MCF 10A (cell line): ENCODE data around the gene ACOXL. TPM values are rescaled to one million over a fixed set of nuclear protein-coding genes. Genes with fewer than 3 reads are reported as not detected.

Source experiments
- BruUV-seq: library from RNA; stranded (reverse); fragments of 400-500 nt; replicated peaks from 2 replicates; lab custom pipeline; 2021; lab: Mats Ljungman, UMichigan
- CTCF ChIA-PET: fragments of 300-600 bp; sonication (Branson Sonifier 250); formaldehyde crosslinking; extraction: SDS; loops from one replicate; lab custom pipeline; 2021; ENCODE audit warnings: antibody characterized with exemption, inconsistent platforms; lab: Yijun Ruan, JAX
- POLR2A ChIA-PET: fragments of 300-600, 350-650 bp; sonication (Branson Sonifier 250); formaldehyde crosslinking; extraction: SDS; loops from one replicate; lab custom pipeline; 2020; ENCODE audit warnings: antibody characterized with exemption, inconsistent platforms; lab: Yijun Ruan, JAX
- DNase-seq: peaks from one replicate; pipeline ENCODE4 v3.0.0-alpha.2; 2018; ENCODE audit not compliant: unreplicated experiment
- H3K27ac Mint-ChIP-seq: one replicate; pipeline ENCODE4 v1.8.0; 2022; ENCODE audit warnings: mild to moderate bottlenecking, low read depth, mixed read lengths; ENCODE audit not compliant: unreplicated experiment
- H3K27me3 Mint-ChIP-seq: one replicate; pipeline ENCODE4 v1.8.0; 2022; ENCODE audit warnings: mixed read lengths; ENCODE audit not compliant: insufficient read depth, unreplicated experiment
- H3K36me3 Mint-ChIP-seq: one replicate; pipeline ENCODE4 v1.8.0; 2022; ENCODE audit warnings: mild to moderate bottlenecking, moderate library complexity, mixed read lengths; ENCODE audit not compliant: insufficient read depth, unreplicated experiment
- H3K4me1 Mint-ChIP-seq: one replicate; pipeline ENCODE4 v1.8.0; 2022; ENCODE audit warnings: mixed read lengths; ENCODE audit not compliant: insufficient read depth, unreplicated experiment
- H3K4me3 Mint-ChIP-seq: one replicate; pipeline ENCODE4 v1.8.0; 2022; ENCODE audit warnings: mild to moderate bottlenecking, moderate library complexity, mixed read lengths; ENCODE audit not compliant: unreplicated experiment
- H3K9me3 Mint-ChIP-seq: one replicate; pipeline ENCODE4 v1.8.0; 2022; ENCODE audit warnings: mixed read lengths; ENCODE audit not compliant: unreplicated experiment
- intact Hi-C: fragments of 100-400 bp; cut with micrococcal nuclease; formaldehyde crosslinking; loops from 2 replicates; pipeline ENCODE4 v1.14.1; 2022
- total RNA-seq: library from RNA; stranded (reverse); gene quantifications from 2 replicates; pipeline ENCODE4 v1.2.3, GENCODE V29; 2022
- TF ChIP-seq, protein P1 (sequence below): fragments of 200-600 bp; IDR thresholded peaks from one replicate; pipeline ENCODE4 v1.8.0; 2022; ENCODE audit warnings: antibody characterized with exemption, mild to moderate bottlenecking; ENCODE audit not compliant: unreplicated experiment

Gene ACOXL
- total RNA-seq, 1 experiment from 2014 or later = not detected

DNA sequence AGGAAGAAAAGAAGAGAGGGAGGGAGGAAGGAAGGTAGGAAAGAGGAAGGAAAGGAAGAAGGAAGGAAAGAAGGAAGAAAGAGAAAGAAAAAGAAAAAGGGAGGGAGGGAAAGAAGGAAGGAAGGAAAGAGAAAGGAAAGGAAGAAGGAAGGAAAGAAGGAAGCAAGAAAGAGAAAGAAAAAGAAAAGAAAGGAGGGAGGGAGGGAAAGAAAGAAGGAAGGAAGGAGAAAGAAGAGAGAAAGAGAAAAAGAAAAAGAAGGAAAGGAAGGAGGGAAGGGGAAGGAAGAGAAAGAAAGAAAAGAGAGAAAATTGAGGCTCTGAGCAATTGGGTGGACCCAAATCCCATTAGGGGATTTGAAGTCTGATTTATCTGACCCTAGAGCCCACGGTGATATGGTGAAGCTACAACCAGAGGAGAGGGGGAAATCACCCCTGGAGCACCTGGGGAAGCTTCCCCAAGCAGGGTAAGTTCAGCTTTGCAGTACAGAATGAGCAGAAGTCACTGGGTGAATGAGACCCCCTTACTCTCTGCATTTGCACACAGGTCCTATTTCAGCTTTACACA is 210.8 kb downstream of the ACOXL start:
- TF ChIP-seq, protein P1, sequence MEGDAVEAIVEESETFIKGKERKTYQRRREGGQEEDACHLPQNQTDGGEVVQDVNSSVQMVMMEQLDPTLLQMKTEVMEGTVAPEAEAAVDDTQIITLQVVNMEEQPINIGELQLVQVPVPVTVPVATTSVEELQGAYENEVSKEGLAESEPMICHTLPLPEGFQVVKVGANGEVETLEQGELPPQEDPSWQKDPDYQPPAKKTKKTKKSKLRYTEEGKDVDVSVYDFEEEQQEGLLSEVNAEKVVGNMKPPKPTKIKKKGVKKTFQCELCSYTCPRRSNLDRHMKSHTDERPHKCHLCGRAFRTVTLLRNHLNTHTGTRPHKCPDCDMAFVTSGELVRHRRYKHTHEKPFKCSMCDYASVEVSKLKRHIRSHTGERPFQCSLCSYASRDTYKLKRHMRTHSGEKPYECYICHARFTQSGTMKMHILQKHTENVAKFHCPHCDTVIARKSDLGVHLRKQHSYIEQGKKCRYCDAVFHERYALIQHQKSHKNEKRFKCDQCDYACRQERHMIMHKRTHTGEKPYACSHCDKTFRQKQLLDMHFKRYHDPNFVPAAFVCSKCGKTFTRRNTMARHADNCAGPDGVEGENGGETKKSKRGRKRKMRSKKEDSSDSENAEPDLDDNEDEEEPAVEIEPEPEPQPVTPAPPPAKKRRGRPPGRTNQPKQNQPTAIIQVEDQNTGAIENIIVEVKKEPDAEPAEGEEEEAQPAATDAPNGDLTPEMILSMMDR = no peak
- intact Hi-C loops = no loop called here
- Mint-ChIP-seq H3K4me3 (no peak overlapping the region), H3K4me1 (peaks cover 4% of the 10 kb centered on the region), H3K27ac (no peak overlapping the region), H3K36me3 (no peaks in the 10 kb centered on the region), H3K9me3 (no peaks in the 10 kb centered on the region), H3K27me3 (peaks cover 23% of the 10 kb centered on the region)
- ChIA-PET POLR2A (interaction anchor here (1.0 kb wide), 1 partner anchor 12 kb away, joined by 3 read pairs; no protein-coding TSS in a partner anchor), CTCF (interaction anchor here (0.6 kb wide), 2 partner anchors 44 to 78 kb away, joined by 3 to 5 read pairs; no protein-coding TSS in a partner anchor)
- BruUV-seq = no TSS peak
- no peak for DNase-seq

DNA sequence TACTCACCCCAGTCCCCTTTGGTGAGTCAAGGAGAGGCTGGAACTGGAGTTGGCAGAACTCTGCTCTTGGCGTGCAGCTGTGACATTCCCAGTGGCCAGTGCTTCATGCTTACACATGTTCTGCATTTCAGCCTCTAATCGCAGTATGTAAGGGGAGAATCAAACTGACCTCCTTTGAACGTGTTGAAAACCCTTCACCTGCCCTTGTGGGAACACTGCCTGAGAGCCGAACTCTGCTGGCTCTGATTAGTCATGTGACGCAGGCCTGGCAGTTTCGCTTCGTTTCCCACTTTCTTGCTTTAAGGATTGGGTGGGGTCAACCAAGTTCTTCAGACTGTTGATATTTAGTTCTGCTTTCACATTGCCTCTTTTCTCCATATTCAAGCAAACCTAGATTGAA is 214.5 kb downstream of the ACOXL start:
- H3K27me3 Mint-ChIP-seq = peaks cover 37% of the 10 kb centered on the region
- TF ChIP-seq, protein P1 = no peak
- H3K27ac Mint-ChIP-seq = no peak overlapping the region
- no peak overlapping the region for H3K4me3 Mint-ChIP-seq
- peaks cover 4% of the 10 kb centered on the region for H3K4me1 Mint-ChIP-seq
- no TSS peak for BruUV-seq
- intact Hi-C loops = no loop called here
- DNase-seq = no peak
- CTCF ChIA-PET = no interaction called here
- H3K9me3 Mint-ChIP-seq = no peaks in the 10 kb centered on the region
- no peaks in the 10 kb centered on the region for H3K36me3 Mint-ChIP-seq
- POLR2A ChIA-PET = no interaction called here

DNA sequence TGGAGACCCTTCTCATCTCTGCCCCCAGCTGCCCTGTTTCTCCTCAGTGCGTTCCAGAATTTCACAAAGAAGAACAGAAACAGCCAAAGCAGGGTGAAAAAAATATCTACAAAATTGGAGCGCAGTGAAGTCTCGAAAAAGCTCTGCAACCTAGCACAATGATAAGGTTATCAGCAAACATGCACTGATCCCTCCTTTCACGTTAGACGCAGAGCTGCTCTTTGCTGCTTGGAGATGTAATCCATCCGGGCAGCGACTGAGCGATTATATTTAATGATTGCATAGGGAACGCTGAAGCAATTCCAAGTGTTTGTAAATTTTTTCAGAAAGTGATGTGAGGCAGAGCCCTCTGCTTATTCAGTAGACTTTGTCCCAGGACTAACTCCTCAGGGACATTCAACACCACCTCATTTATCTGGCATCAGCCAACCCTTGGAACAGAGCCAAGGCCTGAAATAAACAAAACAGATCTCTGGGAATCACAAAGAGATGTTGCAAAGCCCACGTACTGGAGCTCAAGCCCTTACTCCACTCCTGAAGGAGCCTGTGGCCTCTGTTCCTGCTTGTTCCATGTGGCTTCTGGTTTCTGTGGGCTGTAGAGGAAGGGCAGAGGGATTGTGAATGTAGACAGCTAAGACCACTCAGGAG is 215.8 kb downstream of the ACOXL start:
- no peaks in the 10 kb centered on the region for H3K9me3 Mint-ChIP-seq
- H3K27me3 Mint-ChIP-seq = peaks cover 37% of the 10 kb centered on the region
- H3K36me3 Mint-ChIP-seq = no peaks in the 10 kb centered on the region
- BruUV-seq = no TSS peak
- CTCF ChIA-PET = interaction anchor here (0.6 to 0.7 kb wide), 2 partner anchors 61 to 807 kb away, joined by 3 read pairs; no protein-coding TSS in a partner anchor
- DNase-seq = peak; percentile 15
- H3K27ac Mint-ChIP-seq = no peak overlapping the region
- no peaks in the 10 kb centered on the region for H3K4me1 Mint-ChIP-seq
- POLR2A ChIA-PET = no interaction called here
- no peak overlapping the region for H3K4me3 Mint-ChIP-seq
- TF ChIP-seq, protein P1 = no peak
- intact Hi-C loops = no loop called here

DNA sequence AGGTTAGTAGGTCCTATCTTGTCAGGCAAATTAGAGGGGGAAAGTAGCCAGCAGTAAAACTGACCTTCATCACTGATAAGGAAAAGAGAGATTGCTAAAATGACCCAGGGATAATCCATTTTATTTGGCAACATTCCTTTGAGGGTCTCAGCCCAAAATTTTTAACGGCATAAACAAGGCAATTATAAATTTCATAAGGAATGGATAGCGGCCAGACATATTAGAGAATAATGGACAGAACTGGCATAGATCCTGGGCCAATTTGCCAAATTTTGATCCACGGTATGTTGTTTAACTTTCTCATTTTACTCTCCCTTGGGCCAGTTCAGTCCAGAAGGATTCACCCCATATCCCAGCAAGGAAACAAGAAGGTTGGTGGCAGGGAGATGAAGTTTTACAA is 217.9 kb downstream of the ACOXL start:
- Mint-ChIP-seq H3K9me3 (no peaks in the 10 kb centered on the region), H3K4me3 (no peak overlapping the region), H3K27me3 (peaks cover 54% of the 10 kb centered on the region), H3K36me3 (no peaks in the 10 kb centered on the region), H3K27ac (no peak overlapping the region), H3K4me1 (no peaks in the 10 kb centered on the region)
- no TSS peak for BruUV-seq
- ChIA-PET CTCF (no interaction called here), POLR2A (no interaction called here)
- intact Hi-C loops = no loop called here
- no peak for DNase-seq
- TF ChIP-seq, protein P1 = no peak
